IMR-90 (cell line): ENCODE measurements around the gene CAMTA1. TPM values are rescaled to one million over a fixed set of nuclear protein-coding genes. Genes with fewer than 3 reads are reported as not detected.

ENCODE experiments used
- ATAC-seq: fragments of 200-7000 bp; cut with Tn5 transposase; 2 replicates; pipeline ENCODE4 v1.9.1; 2020; ENCODE audit warnings: low read depth, mild to moderate bottlenecking, moderate library complexity
- BruUV-seq: library from RNA; stranded (reverse); fragments of 400-500 nt; replicated peaks from 2 replicates; lab custom pipeline; 2021; lab: Mats Ljungman, UMichigan
- CTCF ChIA-PET: fragments of 300-600 bp; formaldehyde crosslinking; extraction: SDS; loops from one replicate; lab custom pipeline; 2021; ENCODE audit warnings: antibody characterized with exemption; lab: Yijun Ruan, JAX
- POLR2A ChIA-PET: fragments of 300-600 bp; sonication (Branson Sonifier 250); formaldehyde crosslinking; loops from one replicate; lab custom pipeline; 2022; ENCODE audit warnings: antibody characterized with exemption; ENCODE audit not compliant: unreplicated experiment; lab: Charles Lee
- DNase-seq: peaks from one replicate; pipeline ENCODE4 v3.0.0; 2013
- H2AFZ ChIP-seq: replicated peaks from 2 replicates; pipeline ENCODE3; 2013; ENCODE audit warnings: low read length, mild to moderate bottlenecking; ENCODE audit not compliant: poor library complexity
- H2AK5ac ChIP-seq: 2 replicates; pipeline ENCODE4 v1.6.1; 2013; ENCODE audit warnings: low read depth, low read length, inconsistent platforms
- H2AK9ac ChIP-seq: replicated peaks from 2 replicates; pipeline ENCODE3; 2013; ENCODE audit warnings: mild to moderate bottlenecking, low read depth, low read length, moderate library complexity; ENCODE audit not compliant: poor library complexity
- H2BK120ac ChIP-seq: 2 replicates; pipeline ENCODE4 v1.6.1; 2013; ENCODE audit warnings: low read depth, low read length, inconsistent platforms
- H2BK15ac ChIP-seq: 3 replicates; pipeline ENCODE4 v1.6.1; 2013; ENCODE audit warnings: low read depth, low read length, inconsistent platforms
- H2BK20ac ChIP-seq: 2 replicates; pipeline ENCODE4 v1.6.1; 2013; ENCODE audit warnings: low read depth, mild to moderate bottlenecking, inconsistent platforms, low read length, moderate library complexity
- H2BK5ac ChIP-seq: 2 replicates; pipeline ENCODE4 v1.6.1; 2013; ENCODE audit warnings: mild to moderate bottlenecking, low read depth, low read length, inconsistent platforms; ENCODE audit not compliant: poor library complexity, severe bottlenecking
- H3K14ac ChIP-seq: replicated peaks from 2 replicates; pipeline ENCODE4 v1.6.1; 2013; ENCODE audit warnings: low read depth, low read length, inconsistent platforms
- H3K18ac ChIP-seq: 2 replicates; pipeline ENCODE4 v1.6.1; 2013; ENCODE audit warnings: low read depth, low read length, control low read depth
- H3K23ac ChIP-seq: 2 replicates; pipeline ENCODE4 v1.6.1; 2013; ENCODE audit warnings: low read depth, low read length, inconsistent platforms
- H3K27ac ChIP-seq: 2 replicates; pipeline ENCODE4 v1.5.1; 2013; ENCODE audit warnings: mild to moderate bottlenecking, control low read depth, low read length; ENCODE audit not compliant: insufficient read depth
- H3K27me3 ChIP-seq: 2 replicates; pipeline ENCODE4 v1.6.1; 2013; ENCODE audit warnings: low read length; ENCODE audit not compliant: control insufficient read depth, insufficient read depth
- H3K36me3 ChIP-seq: 2 replicates; pipeline ENCODE4 v1.6.1; 2013; ENCODE audit warnings: low read length, mixed read lengths; ENCODE audit not compliant: control insufficient read depth, insufficient read depth
- H3K4ac ChIP-seq: 2 replicates; pipeline ENCODE4 v1.6.1; 2013; ENCODE audit warnings: low read depth, low read length, inconsistent platforms
- H3K4me1 ChIP-seq: 2 replicates; pipeline ENCODE4 v1.6.1; 2013; ENCODE audit warnings: low read length, mixed read lengths; ENCODE audit not compliant: control insufficient read depth, insufficient read depth
- H3K4me2 ChIP-seq: 2 replicates; pipeline ENCODE4 v1.6.1; 2013; ENCODE audit warnings: low read depth, mild to moderate bottlenecking, control low read depth, low read length, moderate library complexity
- H3K4me3 ChIP-seq: 2 replicates; pipeline ENCODE4 v1.5.1; 2013; ENCODE audit warnings: low read depth, mild to moderate bottlenecking, control low read depth, low read length, moderate library complexity; ENCODE audit not compliant: insufficient read depth
- H3K56ac ChIP-seq: 2 replicates; pipeline ENCODE4 v1.6.1; 2013; ENCODE audit warnings: low read length, inconsistent platforms; ENCODE audit not compliant: insufficient read depth; ENCODE audit errors: extremely low read depth
- H3K79me1 ChIP-seq, 2 experiments: 2 replicates each; pipeline ENCODE4 v1.6.1; 2013; ENCODE audit warnings: low read length in 2 of 2, inconsistent platforms in 1 of 2, low read depth in 1 of 2
- H3K9ac ChIP-seq: 2 replicates; pipeline ENCODE4 v1.6.1; 2013; ENCODE audit warnings: low read depth, low read length, control low read depth
- H3K9me1 ChIP-seq: 2 replicates; pipeline ENCODE4 v1.6.1; 2013; ENCODE audit warnings: low read length, inconsistent platforms; ENCODE audit not compliant: insufficient read depth
- H3K9me3 ChIP-seq: 2 replicates; pipeline ENCODE4 v1.6.1; 2013; ENCODE audit warnings: low read length; ENCODE audit not compliant: control insufficient read depth, insufficient read depth
- H4K20me1 ChIP-seq: 2 replicates; pipeline ENCODE4 v1.6.1; 2013; ENCODE audit warnings: low read length, inconsistent platforms; ENCODE audit not compliant: insufficient read depth
- H4K5ac ChIP-seq: 2 replicates; pipeline ENCODE4 v1.6.1; 2013; ENCODE audit warnings: mild to moderate bottlenecking, low read depth, low read length, control low read depth
- H4K8ac ChIP-seq, 2 experiments: 2 replicates each; pipeline ENCODE4 v1.6.1; 2013; ENCODE audit warnings: low read depth in 2 of 2, low read length in 2 of 2, control low read depth in 1 of 2, inconsistent platforms in 1 of 2
- H4K91ac ChIP-seq: 2 replicates; pipeline ENCODE4 v1.6.1; 2013; ENCODE audit warnings: low read depth, low read length, inconsistent platforms; ENCODE audit not compliant: insufficient read depth
- BHLHE40 ChIP-seq: fragments of 150-350 bp; IDR thresholded peaks from 2 replicates; pipeline ENCODE4 v1.6.1; 2016; ENCODE audit warnings: mild to moderate bottlenecking, low read depth, low read length
- CEBPB ChIP-seq: IDR thresholded peaks from 2 replicates; pipeline ENCODE4 v1.6.1; 2012; ENCODE audit warnings: low read depth, low read length, improper control_type of control experiment
- CHD1 ChIP-seq: IDR thresholded peaks from 2 replicates; pipeline ENCODE4 v1.6.1; 2012; ENCODE audit warnings: low read depth, low read length, improper control_type of control experiment
- ELK1 ChIP-seq: fragments of 150-350 bp; IDR thresholded peaks from 2 replicates; pipeline ENCODE4 v1.6.1; 2016; ENCODE audit warnings: low read depth, mild to moderate bottlenecking, low read length, moderate library complexity, borderline replicate concordance
- FOS ChIP-seq: fragments of 150-350 bp; IDR thresholded peaks from 2 replicates; pipeline ENCODE4 v1.6.1; 2016; ENCODE audit warnings: low read depth, low read length
- MAFK ChIP-seq: IDR thresholded peaks from 2 replicates; pipeline ENCODE4 v1.6.1; 2012; ENCODE audit warnings: low read depth, low read length, improper control_type of control experiment
- MAZ ChIP-seq: IDR thresholded peaks from 2 replicates; pipeline ENCODE4 v1.6.1; 2012; ENCODE audit warnings: low read depth, mild to moderate bottlenecking, low read length, improper control_type of control experiment, moderate library complexity, borderline replicate concordance
- MXI1 ChIP-seq: IDR thresholded peaks from 2 replicates; pipeline ENCODE4 v1.6.1; 2012; ENCODE audit warnings: low read depth, mild to moderate bottlenecking, low read length, moderate library complexity, borderline replicate concordance
- NFE2L2 ChIP-seq: fragments of 150-350 bp; IDR thresholded peaks from 2 replicates; pipeline ENCODE4 v1.6.1; 2016; ENCODE audit warnings: low read depth, mild to moderate bottlenecking, low read length
- POLR2A ChIP-seq: IDR thresholded peaks from 2 replicates; pipeline ENCODE4 v1.6.1; 2012; ENCODE audit warnings: mild to moderate bottlenecking, low read depth, low read length
- RAD21 ChIP-seq: IDR thresholded peaks from 2 replicates; pipeline ENCODE4 v1.6.1; 2012; ENCODE audit warnings: low read length, improper control_type of control experiment
- RCOR1 ChIP-seq: IDR thresholded peaks from 2 replicates; pipeline ENCODE4 v1.6.1; 2012; ENCODE audit warnings: mild to moderate bottlenecking, low read length, improper control_type of control experiment; ENCODE audit not compliant: insufficient replicate concordance
- RFX5 ChIP-seq: IDR thresholded peaks from 2 replicates; pipeline ENCODE4 v1.8.0; 2012; ENCODE audit warnings: low read depth, mild to moderate bottlenecking, low read length, moderate library complexity
- SMC3 ChIP-seq: fragments of 150-350 bp; IDR thresholded peaks from 2 replicates; pipeline ENCODE4 v1.6.1; 2016; ENCODE audit warnings: low read depth, mild to moderate bottlenecking, antibody characterized with exemption, low read length, moderate library complexity
- USF2 ChIP-seq: fragments of 150-350 bp; IDR thresholded peaks from 2 replicates; pipeline ENCODE4 v1.6.1; 2017; ENCODE audit warnings: mild to moderate bottlenecking, antibody characterized with exemption, low read length, low read depth
- WGBS, 2 experiments: methylation state at CpG; one replicate each; pipeline versions ENCODE4 v1.1.5 to v1.1.7; 2013; ENCODE audit warnings: missing lambda C conversion rate in 2 of 2; ENCODE audit not compliant: insufficient read length in 1 of 2; ENCODE audit errors: extremely low coverage in 2 of 2; 5-methylcytosine and 5-hydroxymethylcytosine counted together
- dilution Hi-C: fragments of 300-500 bp; cut with HindIII; formaldehyde crosslinking; loops from one replicate; pipeline ENCODE4 v1.14.3; 2018; ENCODE audit warnings: low sequenced_read_pairs; ENCODE audit not compliant: unreplicated experiment
- in situ Hi-C: fragments of 300-500 bp; cut with MboI; formaldehyde crosslinking; loops from 3 replicates; pipeline ENCODE4 v1.14.3; 2019; ENCODE audit warnings: low sequenced_read_pairs, inconsistent platforms, mixed read lengths
- intact Hi-C: fragments of 100-400 bp; cut with micrococcal nuclease; formaldehyde crosslinking; loops from 2 replicates; pipeline ENCODE4 v1.10.0; 2022
- polyA plus RNA-seq, 3 experiments: library from polyadenylated mRNA; depleted of rRNA; stranded (reverse); fragments of >200 nt; gene quantifications; 2 replicates each; pipeline ENCODE4 v1.2.3, GENCODE V29; 2012; ENCODE audit warnings: low replicate concordance in 1 of 3
- total RNA-seq: library from RNA; depleted of rRNA; stranded (reverse); fragments of >200 nt; gene quantifications from 2 replicates; pipeline ENCODE4 v1.2.3, GENCODE V29; 2012
- TF ChIP-seq, protein P1 (sequence below): conservative IDR thresholded peaks from 2 replicates; pipeline ENCODE4 v1.5.1; 2012; ENCODE audit warnings: mild to moderate bottlenecking, low read depth, low read length, improper control_type of control experiment

The CAMTA1 gene
- total and polyA plus RNA-seq, 2 of the 4 experiments (the other 2 are of a cell fraction): 35.5 to 74.3 TPM

- no peak overlapping the region for H3K23ac ChIP-seq
- in situ Hi-C loops (no loop called here), intact Hi-C loops (no loop called here), dilution Hi-C loops (no loop called here)
- H3K56ac ChIP-seq: no peak overlapping the region
- no peak for ATAC-seq
- H3K4ac ChIP-seq: no peak overlapping the region
- no peak overlapping the region for H2AK9ac ChIP-seq
- no peak overlapping the region for H3K4me3 ChIP-seq
- H3K9me1 ChIP-seq: no peaks in the 10 kb centered on the region
- H4K8ac ChIP-seq: no peak overlapping the region
- no peak for DNase-seq
- no peaks in the 10 kb centered on the region for H3K9me3 ChIP-seq
- no peak overlapping the region for H3K14ac ChIP-seq
- H4K5ac ChIP-seq: no peak overlapping the region
- no peak overlapping the region for H2AFZ ChIP-seq
- no peaks in the 10 kb centered on the region for H4K20me1 ChIP-seq
- H3K18ac ChIP-seq: no peak overlapping the region
- no peaks in the 10 kb centered on the region for H3K36me3 ChIP-seq
- H3K4me1 ChIP-seq: no peaks in the 10 kb centered on the region
- H2AK5ac ChIP-seq: no peak overlapping the region
- 33% methylated on average over 2 of the region's 2 CpGs; no CpG with 5 or more reads in 1 of the 2 experiments for WGBS, 2 experiments
- peaks cover 21% of the 10 kb centered on the region for H3K27me3 ChIP-seq
- no peak overlapping the region for H2BK20ac ChIP-seq
- H3K4me2 ChIP-seq: no peak overlapping the region
- H4K91ac ChIP-seq: no peak overlapping the region
- no peak overlapping the region for H2BK5ac ChIP-seq
- BruUV-seq: no TSS peak
- H3K79me1 ChIP-seq: no peaks in the 10 kb centered on the region
- no peak overlapping the region for H3K9ac ChIP-seq
- H2BK120ac ChIP-seq: no peak overlapping the region
- no peak overlapping the region for H2BK15ac ChIP-seq
- POLR2A ChIA-PET: no interaction called here
- H3K27ac ChIP-seq: no peak overlapping the region
- CTCF ChIA-PET: no interaction called here
- no peak for TF ChIP-seq MXI1
- no peak for TF ChIP-seq RFX5
- no peak for TF ChIP-seq RAD21
- no peak for TF ChIP-seq MAZ
- TF ChIP-seq RCOR1: no peak
- TF ChIP-seq CHD1: no peak
- TF ChIP-seq, protein P1, sequence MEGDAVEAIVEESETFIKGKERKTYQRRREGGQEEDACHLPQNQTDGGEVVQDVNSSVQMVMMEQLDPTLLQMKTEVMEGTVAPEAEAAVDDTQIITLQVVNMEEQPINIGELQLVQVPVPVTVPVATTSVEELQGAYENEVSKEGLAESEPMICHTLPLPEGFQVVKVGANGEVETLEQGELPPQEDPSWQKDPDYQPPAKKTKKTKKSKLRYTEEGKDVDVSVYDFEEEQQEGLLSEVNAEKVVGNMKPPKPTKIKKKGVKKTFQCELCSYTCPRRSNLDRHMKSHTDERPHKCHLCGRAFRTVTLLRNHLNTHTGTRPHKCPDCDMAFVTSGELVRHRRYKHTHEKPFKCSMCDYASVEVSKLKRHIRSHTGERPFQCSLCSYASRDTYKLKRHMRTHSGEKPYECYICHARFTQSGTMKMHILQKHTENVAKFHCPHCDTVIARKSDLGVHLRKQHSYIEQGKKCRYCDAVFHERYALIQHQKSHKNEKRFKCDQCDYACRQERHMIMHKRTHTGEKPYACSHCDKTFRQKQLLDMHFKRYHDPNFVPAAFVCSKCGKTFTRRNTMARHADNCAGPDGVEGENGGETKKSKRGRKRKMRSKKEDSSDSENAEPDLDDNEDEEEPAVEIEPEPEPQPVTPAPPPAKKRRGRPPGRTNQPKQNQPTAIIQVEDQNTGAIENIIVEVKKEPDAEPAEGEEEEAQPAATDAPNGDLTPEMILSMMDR: no peak
- TF ChIP-seq ELK1: no peak
- TF ChIP-seq NFE2L2: no peak
- no peak for TF ChIP-seq POLR2A
- no peak for TF ChIP-seq SMC3
- no peak for TF ChIP-seq FOS
- TF ChIP-seq BHLHE40: no peak
- TF ChIP-seq USF2: no peak
- no peak for TF ChIP-seq CEBPB
- no peak for TF ChIP-seq MAFK
Observed at GRCh38 chr1:7104339-7104738, 319.1 kb downstream of the CAMTA1 start.
